Measurements from ENCODE around the gene RGS3.
A peak's percentile ranks its signal among the peaks of the same experiment; 100 is the strongest.
"Not testable (repeated sequence)": the region's sequence is repeated elsewhere in the genome, so short reads cannot be mapped to it uniquely, and the experiment has no call there.

The RGS3 gene

DNA sequence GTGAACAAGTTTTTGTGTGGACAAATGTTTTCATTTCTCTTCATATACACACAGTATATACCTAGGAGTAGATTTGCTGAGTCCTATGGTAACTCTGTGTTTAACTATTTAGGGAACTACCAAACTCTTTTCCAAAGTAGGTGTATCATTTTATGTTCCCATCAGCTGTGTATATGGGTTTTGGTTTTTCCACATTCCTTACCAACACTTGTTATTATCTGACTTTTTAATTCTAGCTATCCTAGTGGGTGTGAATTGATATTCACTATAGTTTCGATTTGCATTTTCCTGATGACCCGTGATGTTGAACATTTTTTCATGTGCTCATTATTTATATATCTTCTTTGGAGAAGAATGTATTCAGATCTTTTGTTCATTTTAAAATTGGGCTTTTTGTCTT is 3.7 kb downstream of the RGS3 start:
- ATAC-seq = no peak

GRCh38 chr9:113468716-113469448 is 5.4 kb downstream of the RGS3 start:
- no peak for ATAC-seq

GRCh38 chr9:113471143-113471542 is 7.6 kb downstream of the RGS3 start:
- ATAC-seq = no peak

DNA sequence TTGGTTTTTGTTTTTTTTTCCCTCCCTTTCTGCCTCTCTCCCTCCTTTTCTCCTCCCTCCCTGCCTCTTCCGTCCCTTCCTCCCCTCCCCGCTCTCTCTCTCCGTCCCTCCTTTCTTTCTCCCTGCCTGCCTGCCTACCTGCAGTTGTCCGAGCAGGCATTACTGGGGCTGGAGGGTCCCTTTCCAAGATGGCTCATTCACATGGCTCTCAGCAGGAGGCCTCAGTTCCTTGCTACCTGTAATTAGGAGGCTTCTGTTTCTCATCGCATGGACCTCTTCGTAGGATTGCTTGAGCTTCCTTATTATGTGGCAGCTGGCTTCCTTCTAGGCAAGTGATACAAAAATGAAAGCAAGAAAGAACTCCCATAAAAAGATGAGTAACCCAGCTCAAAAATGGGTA is 8.0 kb downstream of the RGS3 start:
- ATAC-seq = no peak

GRCh38 chr9:113472199-113472598 is 8.7 kb downstream of the RGS3 start:
- no peak for ATAC-seq

DNA sequence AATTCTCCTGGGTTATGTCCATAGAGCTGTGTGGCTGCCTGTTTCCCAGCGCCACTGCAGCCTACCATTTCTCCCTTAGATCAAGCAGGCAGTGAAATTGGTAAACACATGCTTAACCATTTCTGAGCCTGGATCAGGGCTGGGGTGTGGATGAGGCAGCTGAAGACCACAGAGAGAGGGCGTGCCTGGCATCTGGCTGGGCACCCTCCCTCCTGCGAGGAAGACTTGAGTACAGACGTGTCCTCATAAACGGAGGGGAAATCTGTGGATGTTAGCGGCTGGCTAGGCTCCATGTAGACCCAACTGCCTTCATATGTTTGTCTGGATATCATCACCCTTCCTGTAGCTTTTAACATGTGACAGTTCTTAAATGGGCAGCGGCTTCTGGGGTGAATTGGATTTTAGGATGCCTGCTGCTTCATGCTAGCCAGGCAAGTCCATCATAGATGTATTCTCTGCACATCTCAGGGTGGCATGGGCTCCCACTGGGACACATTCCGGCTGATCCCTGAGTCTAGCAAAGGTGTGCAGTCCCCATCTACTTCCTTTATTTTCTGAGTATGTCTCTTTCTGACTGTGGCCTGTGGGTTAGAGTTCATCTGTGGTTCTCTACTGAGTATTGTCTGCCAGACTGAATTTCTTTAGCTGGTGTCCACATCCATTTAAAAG is 11.0 kb downstream of the RGS3 start:
- ATAC-seq = no peak

- no peak for ATAC-seq
Observed at GRCh38 chr9:113475031-113475430, 11.5 kb downstream of the RGS3 start.

- ATAC-seq = no peak
Observed at GRCh38 chr9:113475992-113476391, 12.5 kb downstream of the RGS3 start.

- no peak for ATAC-seq
Observed at GRCh38 chr9:113476511-113476916, 13.0 kb downstream of the RGS3 start.

DNA sequence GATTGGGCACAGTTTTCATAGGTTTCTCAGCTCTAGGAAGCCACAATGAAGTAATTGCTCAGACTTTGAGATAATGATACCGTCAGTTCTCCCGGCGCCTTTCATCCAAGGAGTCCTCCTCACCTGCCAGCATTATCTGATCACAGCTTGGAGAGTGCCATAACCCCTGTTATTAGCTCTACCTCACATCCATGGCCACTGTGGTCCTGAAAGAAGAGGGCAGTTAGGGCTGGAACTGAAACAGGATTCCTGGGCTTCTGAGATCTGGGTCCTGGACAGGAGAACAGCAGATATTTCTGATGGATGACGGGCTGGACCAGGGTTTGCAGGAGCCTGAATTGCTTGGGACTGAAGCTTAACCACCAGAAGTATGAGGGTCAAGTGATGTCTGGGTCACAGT is 13.5 kb downstream of the RGS3 start:
- ATAC-seq = no peak

DNA sequence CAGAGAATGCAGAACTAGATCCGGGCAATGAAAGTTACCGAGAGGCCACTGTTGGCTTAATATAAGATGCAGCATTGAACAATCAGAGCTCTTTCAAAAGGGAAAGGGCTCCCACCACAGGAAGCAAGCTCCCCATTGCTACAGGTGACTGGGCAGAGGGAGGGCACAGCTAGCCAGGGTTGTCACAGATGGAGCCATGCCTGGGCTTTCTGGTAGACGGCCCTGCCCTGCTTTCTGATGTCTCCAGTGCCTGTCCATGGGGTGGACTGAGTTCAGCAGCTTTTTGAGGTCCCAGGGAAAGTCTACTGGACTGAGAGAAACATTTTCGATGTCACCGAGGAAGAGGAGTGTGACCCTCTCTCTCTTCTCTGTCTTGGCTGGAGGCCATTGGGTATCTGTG is 14.1 kb downstream of the RGS3 start:
- ATAC-seq = no peak

GRCh38 chr9:113479174-113479621 is 15.7 kb downstream of the RGS3 start:
- ATAC-seq = peak in 1 of 2 donors; percentile 20

GRCh38 chr9:113480612-113481011 is 17.1 kb downstream of the RGS3 start:
- no peak for ATAC-seq

DNA sequence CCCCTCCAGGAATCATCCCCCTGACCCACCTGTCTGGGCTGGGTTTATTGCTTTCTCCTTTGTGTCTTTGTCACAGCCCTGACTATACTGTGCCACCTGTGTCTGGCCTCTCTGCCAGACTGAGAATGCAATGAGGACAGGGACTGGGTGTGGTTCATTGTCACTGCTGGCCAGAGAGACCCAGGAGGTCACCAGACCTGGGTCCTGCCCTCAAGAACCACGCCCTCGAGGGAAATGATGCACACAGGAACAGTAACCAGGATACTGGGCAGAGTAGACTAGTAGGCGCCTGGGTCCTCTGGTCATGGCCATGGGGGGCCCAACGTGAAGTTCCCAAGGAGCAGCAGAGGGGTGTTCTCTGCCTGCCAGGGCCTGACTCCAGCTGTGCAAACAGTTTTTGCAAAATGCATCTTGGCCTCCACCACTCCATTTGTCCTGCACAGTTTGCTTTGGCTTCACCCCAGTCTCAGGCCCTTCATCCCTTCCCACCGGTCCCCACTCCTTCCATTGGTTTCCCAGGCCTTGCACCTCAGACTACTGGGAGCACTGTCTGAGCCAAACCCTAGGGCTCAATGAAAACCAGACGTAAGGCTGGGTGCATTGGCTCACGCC is 17.8 kb downstream of the RGS3 start:
- ATAC-seq = no peak

DNA sequence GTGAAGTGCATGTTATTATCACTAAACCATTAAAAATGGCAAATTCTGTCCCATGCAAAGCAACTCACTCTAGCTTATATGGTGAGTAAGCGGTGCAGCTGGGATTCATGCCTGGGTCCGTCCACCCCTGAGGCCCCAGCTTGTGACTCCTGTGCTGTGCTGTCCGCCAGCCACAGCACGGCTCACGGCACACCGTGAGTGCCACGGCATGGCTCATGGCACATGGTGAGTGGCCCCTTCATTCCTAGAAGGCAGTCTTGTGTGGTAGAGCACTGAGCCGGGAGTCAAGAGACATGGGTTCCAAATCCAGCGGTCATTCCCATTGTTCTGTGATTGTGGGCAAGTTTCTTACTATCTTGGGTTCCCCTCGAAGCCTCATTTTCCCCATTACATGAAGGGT is 18.8 kb downstream of the RGS3 start:
- no peak for ATAC-seq

- no peak for ATAC-seq
Observed at GRCh38 chr9:113482991-113483675, 19.6 kb downstream of the RGS3 start.

GRCh38 chr9:113483676-113484257 is 20.2 kb downstream of the RGS3 start:
- ATAC-seq = no peak

GRCh38 chr9:113484258-113484730 is 20.8 kb downstream of the RGS3 start:
- ATAC-seq = no peak

- ATAC-seq = no peak
Observed at GRCh38 chr9:113485761-113486115, 22.2 kb downstream of the RGS3 start.

GRCh38 chr9:113486327-113486726 is 22.8 kb downstream of the RGS3 start:
- ATAC-seq = no peak

GRCh38 chr9:113488071-113488470 is 24.5 kb downstream of the RGS3 start:
- ATAC-seq = no peak

- no peak for ATAC-seq
Observed at GRCh38 chr9:113488490-113488889, 25.0 kb downstream of the RGS3 start.

- ATAC-seq = not testable (repeated sequence)
Observed at GRCh38 chr9:113491147-113491546, 27.6 kb downstream of the RGS3 start.

Measured in activated CD4-positive, CD25-positive, alpha-beta regulatory T cell treated with anti-CD3 and anti-CD28 coated beads, Interleukin-2, amount 50 U/mL, for 24 hours (primary cell).